GM10266 (cell line): ENCODE data around the gene SPTLC1.

ENCODE experiments used
- DNase-seq: peaks from one replicate; pipeline ENCODE4 v3.0.0; 2012; ENCODE audit errors: extremely low spot score
- TF ChIP-seq, protein P1 (sequence below): IDR thresholded peaks from 2 replicates; pipeline ENCODE4 v1.5.1; 2012; ENCODE audit warnings: mild to moderate bottlenecking, low read depth; ENCODE audit not compliant: control insufficient read depth, insufficient read depth; ENCODE audit errors: missing control alignments

Gene SPTLC1

DNA sequence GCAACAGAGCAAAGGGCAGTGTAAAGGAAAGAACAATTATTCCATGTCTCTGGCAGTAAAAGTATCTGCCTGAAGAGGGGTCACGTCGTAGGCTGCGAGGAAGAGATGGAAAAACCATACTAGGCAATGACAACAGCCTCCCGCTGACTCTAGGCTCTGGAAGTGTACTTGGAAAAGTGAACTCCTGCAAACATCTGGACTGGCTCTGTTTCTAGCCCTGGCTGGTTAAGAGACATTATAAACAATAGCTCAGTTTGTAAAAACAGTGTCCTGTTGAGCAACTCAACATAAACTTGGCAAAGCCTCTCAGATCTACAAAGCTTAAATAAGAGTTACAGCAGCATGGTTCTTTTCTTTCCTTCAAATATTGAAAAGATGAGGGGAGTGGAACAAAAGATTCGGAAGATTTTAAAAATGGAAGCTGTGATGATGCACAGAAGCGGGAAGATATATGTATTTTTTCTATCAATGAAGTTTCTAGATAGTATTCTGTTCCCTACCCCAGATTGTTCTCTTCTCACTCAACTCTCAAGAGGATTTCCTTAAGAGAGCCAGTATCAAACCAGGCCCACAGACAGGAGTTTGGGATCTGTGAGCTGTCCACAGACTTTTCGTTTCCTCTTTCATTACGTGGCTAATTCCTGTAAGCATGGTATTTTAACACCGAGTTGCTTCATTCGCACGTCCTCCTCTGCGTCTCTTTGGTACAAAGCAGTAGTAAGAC is 79.4 kb downstream of the SPTLC1 start:
- TF ChIP-seq, protein P1, sequence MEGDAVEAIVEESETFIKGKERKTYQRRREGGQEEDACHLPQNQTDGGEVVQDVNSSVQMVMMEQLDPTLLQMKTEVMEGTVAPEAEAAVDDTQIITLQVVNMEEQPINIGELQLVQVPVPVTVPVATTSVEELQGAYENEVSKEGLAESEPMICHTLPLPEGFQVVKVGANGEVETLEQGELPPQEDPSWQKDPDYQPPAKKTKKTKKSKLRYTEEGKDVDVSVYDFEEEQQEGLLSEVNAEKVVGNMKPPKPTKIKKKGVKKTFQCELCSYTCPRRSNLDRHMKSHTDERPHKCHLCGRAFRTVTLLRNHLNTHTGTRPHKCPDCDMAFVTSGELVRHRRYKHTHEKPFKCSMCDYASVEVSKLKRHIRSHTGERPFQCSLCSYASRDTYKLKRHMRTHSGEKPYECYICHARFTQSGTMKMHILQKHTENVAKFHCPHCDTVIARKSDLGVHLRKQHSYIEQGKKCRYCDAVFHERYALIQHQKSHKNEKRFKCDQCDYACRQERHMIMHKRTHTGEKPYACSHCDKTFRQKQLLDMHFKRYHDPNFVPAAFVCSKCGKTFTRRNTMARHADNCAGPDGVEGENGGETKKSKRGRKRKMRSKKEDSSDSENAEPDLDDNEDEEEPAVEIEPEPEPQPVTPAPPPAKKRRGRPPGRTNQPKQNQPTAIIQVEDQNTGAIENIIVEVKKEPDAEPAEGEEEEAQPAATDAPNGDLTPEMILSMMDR = no peak
- no peak for DNase-seq

DNA sequence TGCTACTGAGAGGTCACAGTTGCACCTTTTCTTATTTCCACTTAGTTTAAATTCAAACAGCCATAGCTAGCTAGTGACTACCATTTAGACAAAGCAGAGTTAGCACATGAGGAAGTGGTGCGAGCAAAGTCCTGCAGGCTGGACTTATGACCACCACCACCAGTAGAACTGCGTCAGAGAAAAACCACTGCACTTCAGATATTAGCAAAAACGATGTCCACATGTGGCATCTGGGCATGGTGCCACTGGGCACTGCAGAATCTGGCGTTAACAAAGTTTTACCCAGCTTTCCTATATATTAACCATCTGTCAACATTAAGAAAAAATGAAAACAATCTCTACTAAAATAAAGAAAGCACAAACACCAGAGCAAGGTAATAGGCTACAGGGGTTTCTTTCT is 80.1 kb downstream of the SPTLC1 start:
- TF ChIP-seq, protein P1 = no peak
- no peak for DNase-seq

DNA sequence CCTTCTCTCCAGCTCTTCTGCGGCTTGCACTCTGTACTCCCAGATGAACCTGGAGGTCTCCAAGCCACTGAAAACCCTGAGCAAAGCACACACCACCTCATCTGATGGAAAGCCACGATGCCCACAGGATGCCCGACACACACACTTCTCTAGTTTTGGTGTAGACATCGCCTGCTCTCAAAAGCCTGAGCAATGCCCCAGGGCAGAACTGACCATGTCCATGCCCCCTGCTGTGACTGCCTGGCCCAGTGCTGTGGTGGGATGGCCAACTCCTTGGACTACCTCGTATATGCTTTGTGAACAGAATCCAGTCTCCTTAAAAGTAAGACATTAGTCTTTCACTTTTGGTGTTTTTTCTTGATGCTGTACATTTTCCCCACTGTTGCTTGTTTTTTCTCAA is 81.2 kb downstream of the SPTLC1 start:
- no peak for DNase-seq
- TF ChIP-seq, protein P1 = no peak

DNA sequence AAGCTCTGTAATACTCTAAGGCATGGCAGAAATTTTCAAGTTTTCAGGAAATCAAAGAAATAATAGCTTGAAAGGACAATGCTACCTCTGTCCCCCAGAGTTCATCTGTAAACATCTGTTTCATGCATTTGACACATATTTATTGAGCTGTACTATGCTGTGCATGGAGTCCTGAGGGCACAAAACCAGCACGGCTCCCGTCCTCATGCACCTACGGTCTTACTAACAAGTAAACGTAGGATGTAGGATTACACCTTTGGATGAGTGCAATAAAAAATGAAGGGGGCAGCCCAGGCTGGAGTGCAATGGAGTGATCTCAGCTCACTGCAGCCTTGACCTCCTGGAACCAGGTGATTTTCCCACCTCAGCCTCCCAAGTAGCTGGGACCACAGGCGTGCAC is 81.9 kb downstream of the SPTLC1 start:
- TF ChIP-seq, protein P1 = no peak
- no peak for DNase-seq

DNA sequence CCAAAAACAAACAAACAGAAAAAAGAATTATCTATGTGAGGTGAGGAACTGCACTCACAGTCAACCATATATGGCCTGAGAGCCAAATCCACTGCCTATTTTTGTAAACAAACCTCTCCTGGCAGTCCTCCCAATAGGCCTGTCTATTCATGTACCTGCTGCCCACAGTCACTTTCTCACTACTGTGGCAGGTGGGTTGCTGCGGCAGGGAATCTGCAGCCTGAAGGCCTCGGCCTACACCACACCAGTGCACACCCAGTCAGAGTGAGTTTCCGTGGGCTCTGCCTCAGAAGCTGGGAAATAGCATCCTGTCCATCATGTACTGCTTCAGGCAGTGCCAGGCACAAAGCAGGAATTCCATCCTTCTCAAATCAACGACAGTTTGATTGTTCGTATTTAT is 82.3 kb downstream of the SPTLC1 start:
- no peak for DNase-seq
- TF ChIP-seq, protein P1 = no peak

DNA sequence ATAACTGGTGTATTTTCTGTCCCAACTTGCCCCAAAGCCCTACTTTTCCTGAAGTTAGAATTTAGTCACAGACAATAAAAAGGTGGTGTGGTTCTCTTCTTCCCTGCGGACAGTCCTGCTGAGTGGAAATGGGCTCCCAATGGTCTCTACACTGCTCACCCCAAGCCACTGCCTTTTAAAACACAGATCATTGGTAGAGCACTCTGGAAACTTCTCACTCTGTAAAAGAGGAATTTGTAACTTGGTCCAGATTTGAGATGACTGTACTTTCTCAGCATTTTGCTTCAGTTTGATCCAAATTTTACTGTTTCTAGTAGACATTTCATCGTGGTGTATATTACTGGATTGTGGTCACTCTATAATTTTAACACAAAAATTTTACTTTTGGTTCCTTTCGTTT is 84.8 kb downstream of the SPTLC1 start:
- TF ChIP-seq, protein P1 = no peak
- DNase-seq = peak; percentile 36

DNA sequence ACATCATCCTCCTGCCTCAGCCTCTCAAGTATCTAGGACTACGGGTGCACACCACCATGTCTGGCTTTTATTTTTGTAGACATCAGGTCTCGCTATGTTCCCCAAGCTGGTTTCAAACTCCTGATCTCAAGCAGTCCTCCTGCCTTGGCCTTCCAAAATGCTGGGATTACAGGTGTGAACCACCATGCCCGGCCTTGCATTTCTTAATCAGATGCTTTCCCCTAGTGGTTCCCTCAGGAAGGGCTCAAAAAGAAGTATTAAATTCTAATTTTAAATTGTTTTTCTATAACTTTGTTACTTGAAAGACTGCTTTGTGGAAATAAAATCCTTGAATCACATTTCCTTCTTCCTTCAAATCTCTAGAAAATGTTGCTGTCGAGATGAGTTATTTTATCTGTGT is 85.7 kb downstream of the SPTLC1 start:
- DNase-seq = no peak
- TF ChIP-seq, protein P1 = no peak
